Activated CD4-positive, alpha-beta T cell treated with anti-CD3 and anti-CD28 coated beads, Interleukin-2, amount 10 ng/mL, durations not matched to agents 24 days and 14 days (primary cell): ENCODE data around the gene ARL5A. TPM values are rescaled to one million over a fixed set of nuclear protein-coding genes. Genes with fewer than 3 reads are reported as not detected.
A peak's percentile ranks its signal among the peaks of the same experiment; 100 is the strongest.
"Not testable (repeated sequence)": the region's sequence is repeated elsewhere in the genome, so short reads cannot be mapped to it uniquely, and the experiment has no call there.

ENCODE experiments used
- DNase-seq: peaks from one replicate; pipeline ENCODE4 v3.0.0; 2022
- H3K27ac Mint-ChIP-seq: one replicate; pipeline ENCODE4 v1.8.0; 2022; ENCODE audit warnings: mild to moderate bottlenecking, mixed read lengths
- H3K27me3 Mint-ChIP-seq: one replicate; pipeline ENCODE4 v1.8.0; 2022; ENCODE audit warnings: mixed read lengths
- H3K36me3 Mint-ChIP-seq: one replicate; pipeline ENCODE4 v1.8.0; 2022; ENCODE audit warnings: low read depth, mild to moderate bottlenecking, mixed read lengths
- H3K4me1 Mint-ChIP-seq: one replicate; pipeline ENCODE4 v1.8.0; 2021; ENCODE audit warnings: mixed read lengths
- H3K4me3 Mint-ChIP-seq: one replicate; pipeline ENCODE4 v1.8.0; 2022; ENCODE audit warnings: mild to moderate bottlenecking, moderate library complexity, mixed read lengths
- H3K9me3 Mint-ChIP-seq: one replicate; pipeline ENCODE4 v1.8.0; 2021; ENCODE audit warnings: mixed read lengths
- intact Hi-C: fragments of 100-400 bp; cut with micrococcal nuclease; formaldehyde crosslinking; loops from one replicate; pipeline ENCODE4 v1.15.1; 2023
- total RNA-seq: library from RNA; stranded (reverse); gene quantifications from 2 replicates; pipeline ENCODE4 v1.2.3, GENCODE V29; 2022

ARL5A gene
- total RNA-seq, 1 donor from 2014 or later = 79.5 TPM

- no peak for DNase-seq
- peaks cover 38% of the 10 kb centered on the region for H3K36me3 Mint-ChIP-seq
Observed at GRCh38 chr2:151799886-151800292, 28.3 kb downstream of the ARL5A start.

DNA sequence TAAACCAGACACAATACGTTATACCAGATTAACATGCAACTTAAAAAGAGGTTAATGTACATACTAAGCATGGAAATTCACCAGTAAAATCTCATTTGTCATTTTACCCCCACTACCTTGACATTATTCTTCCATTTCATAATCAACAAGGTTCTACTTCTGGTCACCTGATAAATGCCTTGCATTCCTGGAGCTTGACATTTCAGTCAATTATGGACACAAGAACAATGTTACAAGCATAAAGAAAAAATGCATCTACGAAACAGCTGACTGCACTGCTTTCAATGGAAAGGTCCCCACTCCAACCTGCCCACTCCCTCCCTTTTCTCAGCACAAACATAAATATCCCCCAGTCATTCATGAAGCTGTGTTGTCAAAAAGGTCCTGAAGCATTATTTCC is 31.4 kb downstream of the ARL5A start:
- DNase-seq = no peak
- Mint-ChIP-seq H3K4me3 (no peak overlapping the region), H3K27ac (peak overlapping the region; percentile 49), H3K4me1 (no peaks in the 10 kb centered on the region), H3K36me3 (peaks cover 31% of the 10 kb centered on the region), H3K27me3 (no peaks in the 10 kb centered on the region), H3K9me3 (no peaks in the 10 kb centered on the region)
- intact Hi-C loops = no loop called here

More at GRCh38 chr2:151799886-151800292, 28.3 kb downstream of the ARL5A start:
- H3K4me3 Mint-ChIP-seq = no peak overlapping the region
- H3K27me3 Mint-ChIP-seq = no peaks in the 10 kb centered on the region
- intact Hi-C loops = no loop called here
- peaks cover 2% of the 10 kb centered on the region for H3K4me1 Mint-ChIP-seq
- H3K9me3 Mint-ChIP-seq = no peaks in the 10 kb centered on the region
- no peak overlapping the region for H3K27ac Mint-ChIP-seq

DNA sequence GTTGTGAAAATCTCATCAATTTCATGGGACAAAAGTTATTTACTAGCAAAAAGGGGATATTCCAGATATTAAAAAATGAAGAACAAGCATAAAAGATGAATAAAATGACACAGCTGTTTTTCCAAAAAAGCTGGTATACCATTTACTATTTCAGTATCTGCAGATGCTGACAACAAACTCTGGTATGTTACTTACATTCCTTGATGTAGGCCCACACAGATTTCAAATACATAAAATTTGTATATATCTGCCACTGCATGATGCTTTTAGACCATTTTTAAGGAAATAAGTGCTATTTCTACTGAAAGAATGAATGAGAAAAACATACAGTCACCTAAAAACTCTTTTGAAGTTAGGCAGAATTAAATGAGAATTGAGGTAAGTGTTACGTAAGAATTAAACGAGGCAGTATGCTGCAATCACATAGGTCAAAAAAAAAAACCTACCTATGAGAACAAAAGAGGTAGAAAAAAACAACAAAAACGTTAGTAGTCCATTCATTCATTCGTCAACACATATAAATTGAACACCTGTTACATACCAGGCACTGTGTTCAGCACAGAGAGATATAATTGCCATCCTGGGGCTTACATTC is 32.5 kb downstream of the ARL5A start:
- H3K36me3 Mint-ChIP-seq = peaks cover 34% of the 10 kb centered on the region
- intact Hi-C loops = no loop called here
- H3K4me1 Mint-ChIP-seq = no peaks in the 10 kb centered on the region
- no peak overlapping the region for H3K4me3 Mint-ChIP-seq
- no peaks in the 10 kb centered on the region for H3K27me3 Mint-ChIP-seq
- H3K27ac Mint-ChIP-seq = no peak overlapping the region
- DNase-seq = no peak
- no peaks in the 10 kb centered on the region for H3K9me3 Mint-ChIP-seq

DNA sequence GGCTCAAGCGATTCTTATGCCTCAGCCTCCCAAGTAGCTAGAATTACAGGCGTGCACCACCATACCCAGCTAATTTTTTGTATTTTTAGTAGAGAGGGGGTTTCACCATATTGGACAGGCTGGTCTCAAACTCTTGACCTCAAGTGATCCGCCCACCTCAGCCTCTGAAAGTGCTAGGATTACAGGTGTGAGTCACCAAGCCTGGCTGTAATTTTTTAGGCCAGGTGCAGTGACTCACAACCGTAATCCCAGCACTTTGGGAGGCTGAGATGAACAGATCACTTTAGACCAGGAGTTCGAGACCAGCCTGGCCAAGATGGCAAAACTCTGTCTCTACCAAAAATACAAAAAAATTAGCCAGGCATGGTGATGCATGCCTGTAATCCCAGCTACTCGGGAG is 33.8 kb downstream of the ARL5A start:
- H3K4me3 Mint-ChIP-seq, H3K27me3 Mint-ChIP-seq, DNase-seq, H3K4me1 Mint-ChIP-seq, intact Hi-C loops, H3K9me3 Mint-ChIP-seq, H3K27ac Mint-ChIP-seq: not testable (repeated sequence)
- H3K36me3 Mint-ChIP-seq = peaks cover 32% of the 10 kb centered on the region

DNA sequence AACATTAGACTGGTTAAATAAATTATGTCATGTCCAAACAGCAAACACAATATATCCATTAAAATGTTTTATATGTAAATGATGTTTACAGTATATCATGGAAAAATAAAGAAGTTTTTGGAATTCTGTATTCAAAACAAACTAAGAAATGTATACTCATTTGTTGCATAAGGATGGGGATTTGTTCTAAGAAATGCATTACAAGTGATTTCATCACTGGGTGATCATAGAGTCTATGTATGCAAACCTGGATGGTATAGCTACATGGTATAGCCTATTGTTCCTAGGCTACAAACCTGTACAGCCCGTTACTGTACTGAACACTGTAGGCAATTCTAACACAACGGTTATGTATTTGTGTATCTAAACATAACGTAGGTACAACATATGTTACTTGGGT is 35.1 kb downstream of the ARL5A start:
- H3K4me1 Mint-ChIP-seq = no peaks in the 10 kb centered on the region
- intact Hi-C loops = no loop called here
- H3K27ac Mint-ChIP-seq = no peak overlapping the region

DNA sequence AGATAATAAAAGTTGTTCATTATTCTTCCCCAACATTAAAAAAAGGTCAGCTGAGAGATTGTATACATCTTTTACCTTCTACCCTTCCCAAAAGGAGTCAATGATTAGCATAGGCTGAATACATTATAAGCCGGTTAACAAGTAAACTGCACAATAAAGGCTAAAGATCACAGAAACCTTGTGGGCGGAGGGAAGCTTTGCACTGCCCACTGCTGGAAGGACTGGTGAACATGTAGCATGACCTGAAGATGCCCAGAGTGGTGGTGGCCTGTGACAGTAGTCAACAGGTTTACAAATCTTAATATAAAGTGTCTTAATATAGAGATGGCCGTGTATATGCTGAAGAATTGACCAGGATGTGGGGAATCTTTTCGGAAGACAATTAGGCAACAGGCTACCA is 35.6 kb downstream of the ARL5A start:
- H3K4me1 Mint-ChIP-seq = no peaks in the 10 kb centered on the region
- intact Hi-C loops = no loop called here
- H3K4me3 Mint-ChIP-seq = no peak overlapping the region
- H3K36me3 Mint-ChIP-seq = peaks cover 30% of the 10 kb centered on the region
- H3K9me3 Mint-ChIP-seq = no peaks in the 10 kb centered on the region
- DNase-seq = no peak
- no peaks in the 10 kb centered on the region for H3K27me3 Mint-ChIP-seq
- no peak overlapping the region for H3K27ac Mint-ChIP-seq

More for the DNA sequence above, 35.1 kb downstream of the ARL5A start:
- DNase-seq = no peak
- Mint-ChIP-seq H3K4me3 (no peak overlapping the region), H3K36me3 (peaks cover 31% of the 10 kb centered on the region), H3K9me3 (no peaks in the 10 kb centered on the region), H3K27me3 (no peaks in the 10 kb centered on the region)

GRCh38 chr2:151791545-151791944 is 36.7 kb downstream of the ARL5A start:
- intact Hi-C loops = no loop called here
- Mint-ChIP-seq H3K36me3 (peaks cover 25% of the 10 kb centered on the region), H3K27ac (no peak overlapping the region), H3K27me3 (no peaks in the 10 kb centered on the region), H3K4me1 (no peaks in the 10 kb centered on the region), H3K4me3 (no peak overlapping the region), H3K9me3 (no peaks in the 10 kb centered on the region)
- DNase-seq = no peak

DNA sequence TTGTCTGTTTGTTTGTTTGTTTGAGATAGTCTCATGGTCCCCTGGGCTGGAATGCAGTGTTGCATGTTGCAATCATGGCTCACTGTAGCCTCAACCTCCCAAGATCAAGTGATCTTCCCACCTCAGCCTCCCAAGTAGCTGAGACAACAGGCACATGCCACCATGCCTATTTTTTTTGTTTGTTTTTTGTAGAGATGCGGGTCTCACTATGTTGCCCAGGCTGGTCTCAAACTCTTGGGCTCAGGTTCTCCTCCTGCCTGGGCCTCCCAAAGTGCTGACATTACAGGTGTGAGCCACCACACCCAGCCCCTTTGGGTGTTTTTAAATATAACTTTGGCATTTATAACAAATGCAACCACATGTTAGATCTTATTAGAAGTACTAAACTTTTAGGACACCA is 37.5 kb downstream of the ARL5A start:
- Mint-ChIP-seq H3K4me3 (no peak overlapping the region), H3K4me1 (no peaks in the 10 kb centered on the region), H3K9me3 (no peaks in the 10 kb centered on the region), H3K27ac (no peak overlapping the region), H3K36me3 (peaks cover 20% of the 10 kb centered on the region), H3K27me3 (no peaks in the 10 kb centered on the region)
- intact Hi-C loops = no loop called here
- no peak for DNase-seq

DNA sequence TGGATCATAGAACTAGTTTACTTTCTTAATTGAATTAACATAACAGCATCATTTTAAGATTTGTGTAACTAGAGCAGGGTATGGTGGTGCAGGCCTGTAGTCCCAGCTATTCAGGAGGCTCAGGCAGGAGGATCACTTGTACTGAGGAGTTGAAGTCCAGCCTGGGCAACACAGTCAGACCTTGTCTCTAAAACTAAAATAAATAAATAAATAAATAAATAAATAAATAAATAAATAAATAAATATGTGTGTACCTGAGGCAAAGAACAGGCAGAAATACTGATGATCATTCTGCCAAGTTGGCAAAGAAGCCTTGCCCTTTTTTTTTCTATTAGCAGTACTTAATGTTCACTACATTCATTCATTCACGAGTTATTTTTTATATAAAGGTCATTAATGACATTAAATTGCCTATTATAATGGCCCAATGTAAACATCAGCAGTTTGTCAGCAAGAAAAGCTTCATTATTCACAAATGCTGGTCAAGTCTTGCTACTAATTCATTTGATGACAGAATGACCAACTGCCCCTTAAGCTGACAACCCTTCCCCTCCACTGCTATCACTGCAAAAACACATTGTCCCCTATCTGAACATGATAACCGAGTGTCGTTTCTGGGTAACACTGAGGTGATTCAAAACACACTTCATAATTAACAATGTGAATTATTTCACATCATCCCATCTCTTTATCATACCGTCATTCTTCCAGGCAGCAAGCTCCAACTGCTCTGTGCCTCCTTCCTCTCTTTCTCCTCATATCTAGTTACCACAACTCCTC is 39.0 kb downstream of the ARL5A start:
- DNase-seq = no peak
- peaks cover 2% of the 10 kb centered on the region for H3K4me1 Mint-ChIP-seq
- no peak overlapping the region for H3K27ac Mint-ChIP-seq
- H3K4me3 Mint-ChIP-seq = no peak overlapping the region
- H3K9me3 Mint-ChIP-seq = no peaks in the 10 kb centered on the region
- intact Hi-C loops = no loop called here
- no peaks in the 10 kb centered on the region for H3K27me3 Mint-ChIP-seq
- peaks cover 25% of the 10 kb centered on the region for H3K36me3 Mint-ChIP-seq

- H3K27me3 Mint-ChIP-seq = no peaks in the 10 kb centered on the region
- H3K9me3 Mint-ChIP-seq = no peaks in the 10 kb centered on the region
- DNase-seq = no peak
- peaks cover 2% of the 10 kb centered on the region for H3K4me1 Mint-ChIP-seq
- H3K36me3 Mint-ChIP-seq = peaks cover 22% of the 10 kb centered on the region
- H3K27ac Mint-ChIP-seq = no peak overlapping the region
- H3K4me3 Mint-ChIP-seq = no peak overlapping the region
- intact Hi-C loops = no loop called here
Observed at GRCh38 chr2:151786483-151786882, 41.7 kb downstream of the ARL5A start.

GRCh38 chr2:151786077-151786476 is 42.1 kb downstream of the ARL5A start:
- H3K27me3 Mint-ChIP-seq = no peaks in the 10 kb centered on the region
- intact Hi-C loops = no loop called here
- no peaks in the 10 kb centered on the region for H3K9me3 Mint-ChIP-seq
- peaks cover 22% of the 10 kb centered on the region for H3K36me3 Mint-ChIP-seq
- H3K4me3 Mint-ChIP-seq = no peak overlapping the region
- DNase-seq = no peak
- peaks cover 2% of the 10 kb centered on the region for H3K4me1 Mint-ChIP-seq
- H3K27ac Mint-ChIP-seq = no peak overlapping the region

DNA sequence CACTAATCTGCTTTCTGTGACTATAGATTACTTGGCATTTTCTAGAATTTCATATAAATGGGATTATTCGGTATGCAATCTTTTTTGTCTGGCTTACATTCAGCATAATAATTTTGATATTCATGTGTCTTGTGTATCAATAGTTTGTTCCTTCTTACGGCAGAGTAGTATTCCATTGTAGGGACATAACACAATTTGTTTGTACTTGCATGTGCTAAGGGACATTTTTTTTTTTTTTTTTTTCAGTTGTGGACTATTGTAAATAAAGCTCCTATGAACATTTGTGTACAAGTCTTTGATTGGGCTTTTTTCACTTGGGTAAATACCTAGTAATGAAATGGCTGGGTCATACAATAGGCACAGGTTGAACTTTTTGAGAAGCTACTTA is 45.1 kb downstream of the ARL5A start:
- Mint-ChIP-seq H3K9me3 (no peaks in the 10 kb centered on the region), H3K27me3 (no peaks in the 10 kb centered on the region), H3K4me1 (peaks cover 2% of the 10 kb centered on the region), H3K36me3 (peaks cover 40% of the 10 kb centered on the region), H3K27ac (no peak overlapping the region), H3K4me3 (no peak overlapping the region)
- DNase-seq = no peak
- intact Hi-C loops = no loop called here

DNA sequence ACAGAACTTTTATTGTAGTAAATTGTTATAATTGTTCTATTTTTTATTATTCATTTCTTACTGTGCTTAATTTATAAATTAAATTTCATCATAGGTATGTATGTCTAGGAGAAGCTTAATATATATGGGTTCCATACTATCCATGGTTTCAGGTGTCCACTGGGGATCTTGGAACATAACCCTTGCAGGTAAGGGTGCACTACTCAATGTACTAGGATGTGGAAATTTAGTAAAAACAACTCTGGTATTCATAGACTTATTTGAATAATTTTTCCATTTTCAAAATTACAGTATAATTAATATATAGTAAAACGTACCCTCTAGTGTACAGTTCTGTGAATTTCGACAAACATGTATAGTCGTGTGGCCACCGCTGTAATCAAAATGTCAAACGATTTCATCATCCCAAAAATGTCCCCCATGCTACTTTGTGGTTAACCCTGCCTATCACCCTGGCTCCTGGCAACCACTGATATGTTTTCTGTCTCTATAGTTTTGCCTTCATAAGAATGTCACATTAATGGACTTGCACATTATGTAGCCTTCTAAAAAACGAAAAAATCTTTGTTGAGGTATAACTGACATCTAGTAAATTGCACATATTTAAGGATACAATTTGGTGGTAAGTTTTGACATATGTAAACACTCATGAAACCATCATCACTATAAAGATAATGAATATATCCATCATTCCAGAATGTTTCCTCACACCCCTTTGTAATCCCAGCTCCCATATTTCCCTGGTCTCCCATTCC is 45.7 kb downstream of the ARL5A start:
- H3K9me3 Mint-ChIP-seq = no peaks in the 10 kb centered on the region
- no peak for DNase-seq
- intact Hi-C loops = no loop called here
- peaks cover 2% of the 10 kb centered on the region for H3K4me1 Mint-ChIP-seq
- H3K27me3 Mint-ChIP-seq = no peaks in the 10 kb centered on the region
- no peak overlapping the region for H3K27ac Mint-ChIP-seq
- peaks cover 42% of the 10 kb centered on the region for H3K36me3 Mint-ChIP-seq
- no peak overlapping the region for H3K4me3 Mint-ChIP-seq

DNA sequence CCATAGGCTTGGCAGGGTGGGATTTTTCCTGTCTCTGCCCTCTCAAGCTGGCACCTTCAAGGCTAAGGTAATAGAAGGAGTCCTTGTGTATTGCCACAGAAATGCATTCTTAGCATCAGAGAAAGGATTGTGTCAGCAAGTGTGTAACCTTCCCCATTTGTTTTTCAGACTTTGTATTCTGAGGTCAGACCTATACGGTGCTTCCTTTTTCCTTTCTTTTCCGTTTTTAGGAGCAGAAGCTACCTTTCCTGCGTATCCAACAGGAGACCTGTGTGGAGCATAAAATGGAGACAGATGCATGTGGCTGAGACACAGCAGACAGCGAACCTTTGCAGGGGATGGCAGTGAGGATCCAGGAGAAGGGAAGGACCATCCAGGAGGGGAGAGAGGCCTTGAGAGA is 46.6 kb downstream of the ARL5A start:
- intact Hi-C loops = no loop called here
- no peak overlapping the region for H3K4me3 Mint-ChIP-seq
- H3K36me3 Mint-ChIP-seq = peaks cover 49% of the 10 kb centered on the region
- no peak overlapping the region for H3K27ac Mint-ChIP-seq
- H3K27me3 Mint-ChIP-seq = no peaks in the 10 kb centered on the region
- peak; percentile 34 for DNase-seq
- H3K9me3 Mint-ChIP-seq = no peaks in the 10 kb centered on the region
- H3K4me1 Mint-ChIP-seq = peaks cover 2% of the 10 kb centered on the region
